Mucosa of descending colon (tissue), 3 donors: ENCODE measurements around the gene HYAL1. TPM values are rescaled to one million over a fixed set of nuclear protein-coding genes. Genes with fewer than 3 reads are reported as not detected.

Source experiments
- ATAC-seq: fragments of 200-7000 bp; cut with Tn5 transposase; one replicate; pipeline ENCODE4 v1.9.1; 2020; ENCODE audit warnings: mild to moderate bottlenecking, moderate library complexity
- DNase-seq, 3 donors: peaks; one replicate each; pipeline ENCODE4 v3.0.0-alpha.2; 2020
- H3K36me3 ChIP-seq: fragments of 200-600 bp; one replicate; pipeline ENCODE4 v1.8.0; 2021; ENCODE audit warnings: low read depth, mild to moderate bottlenecking
- H3K4me1 ChIP-seq: fragments of 200-600 bp; one replicate; pipeline ENCODE4 v1.8.0; 2021; ENCODE audit warnings: low read depth, mild to moderate bottlenecking
- H3K4me3 ChIP-seq: fragments of 200-600 bp; one replicate; pipeline ENCODE4 v1.8.0; 2021; ENCODE audit warnings: mild to moderate bottlenecking
- H3K9me3 ChIP-seq: fragments of 200-600 bp; one replicate; pipeline ENCODE4 v1.8.0; 2021; ENCODE audit warnings: mild to moderate bottlenecking
- intact Hi-C, 2 donors: fragments of 100-400 bp; cut with DNase I in 1 of 2; cut with micrococcal nuclease in 1 of 2; formaldehyde crosslinking; loops; one replicate each; pipeline versions ENCODE4 v1.11.0 to v1.11.1; 2022; cut with DNase I, micrococcal nuclease
- total RNA-seq, 3 donors: library from RNA; stranded (reverse); fragmentation: NEBNext Ultra II Directional in 2 of 3; extraction: Animal tissue kit (Norgen Biotek cat#: 25700) in 2 of 3; gene quantifications; one replicate each; pipeline versions ENCODE4 v1.2.1 to v1.2.4, GENCODE V29; 2021 to 2023
- TF ChIP-seq, protein P1 (sequence below): fragments of 200-600 bp; IDR thresholded peaks from one replicate; pipeline ENCODE4 v1.8.0; 2022; ENCODE audit warnings: antibody characterized with exemption, mild to moderate bottlenecking
- donor health status: DM: no; HTN: no; CAD: no; lungs with moderate emphysema.
- donor health status: DM: no; HTN: no; CAD: no.
- donor health status: DM: no; HTN: yes; CAD: no.

Gene HYAL1
- total RNA-seq, 3 donors from 2014 or later: 5.3 to 10.0 (median 7.0) TPM

GRCh38 chr3:50296721-50297383 lies 6.5 kb downstream of the HYAL1 start:
- TF ChIP-seq, protein P1, sequence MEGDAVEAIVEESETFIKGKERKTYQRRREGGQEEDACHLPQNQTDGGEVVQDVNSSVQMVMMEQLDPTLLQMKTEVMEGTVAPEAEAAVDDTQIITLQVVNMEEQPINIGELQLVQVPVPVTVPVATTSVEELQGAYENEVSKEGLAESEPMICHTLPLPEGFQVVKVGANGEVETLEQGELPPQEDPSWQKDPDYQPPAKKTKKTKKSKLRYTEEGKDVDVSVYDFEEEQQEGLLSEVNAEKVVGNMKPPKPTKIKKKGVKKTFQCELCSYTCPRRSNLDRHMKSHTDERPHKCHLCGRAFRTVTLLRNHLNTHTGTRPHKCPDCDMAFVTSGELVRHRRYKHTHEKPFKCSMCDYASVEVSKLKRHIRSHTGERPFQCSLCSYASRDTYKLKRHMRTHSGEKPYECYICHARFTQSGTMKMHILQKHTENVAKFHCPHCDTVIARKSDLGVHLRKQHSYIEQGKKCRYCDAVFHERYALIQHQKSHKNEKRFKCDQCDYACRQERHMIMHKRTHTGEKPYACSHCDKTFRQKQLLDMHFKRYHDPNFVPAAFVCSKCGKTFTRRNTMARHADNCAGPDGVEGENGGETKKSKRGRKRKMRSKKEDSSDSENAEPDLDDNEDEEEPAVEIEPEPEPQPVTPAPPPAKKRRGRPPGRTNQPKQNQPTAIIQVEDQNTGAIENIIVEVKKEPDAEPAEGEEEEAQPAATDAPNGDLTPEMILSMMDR: no peak
- no peak for ATAC-seq
- Histone ChIP-seq H3K4me1 (peaks cover 19% of the 10 kb centered on the region), H3K4me3 (no peak overlapping the region), H3K36me3 (peaks cover 6% of the 10 kb centered on the region), H3K9me3 (no peaks in the 10 kb centered on the region)
- peak in 2 of 3 donors; percentile 39 to 60 for DNase-seq
- intact Hi-C loops: no loop called here

DNA sequence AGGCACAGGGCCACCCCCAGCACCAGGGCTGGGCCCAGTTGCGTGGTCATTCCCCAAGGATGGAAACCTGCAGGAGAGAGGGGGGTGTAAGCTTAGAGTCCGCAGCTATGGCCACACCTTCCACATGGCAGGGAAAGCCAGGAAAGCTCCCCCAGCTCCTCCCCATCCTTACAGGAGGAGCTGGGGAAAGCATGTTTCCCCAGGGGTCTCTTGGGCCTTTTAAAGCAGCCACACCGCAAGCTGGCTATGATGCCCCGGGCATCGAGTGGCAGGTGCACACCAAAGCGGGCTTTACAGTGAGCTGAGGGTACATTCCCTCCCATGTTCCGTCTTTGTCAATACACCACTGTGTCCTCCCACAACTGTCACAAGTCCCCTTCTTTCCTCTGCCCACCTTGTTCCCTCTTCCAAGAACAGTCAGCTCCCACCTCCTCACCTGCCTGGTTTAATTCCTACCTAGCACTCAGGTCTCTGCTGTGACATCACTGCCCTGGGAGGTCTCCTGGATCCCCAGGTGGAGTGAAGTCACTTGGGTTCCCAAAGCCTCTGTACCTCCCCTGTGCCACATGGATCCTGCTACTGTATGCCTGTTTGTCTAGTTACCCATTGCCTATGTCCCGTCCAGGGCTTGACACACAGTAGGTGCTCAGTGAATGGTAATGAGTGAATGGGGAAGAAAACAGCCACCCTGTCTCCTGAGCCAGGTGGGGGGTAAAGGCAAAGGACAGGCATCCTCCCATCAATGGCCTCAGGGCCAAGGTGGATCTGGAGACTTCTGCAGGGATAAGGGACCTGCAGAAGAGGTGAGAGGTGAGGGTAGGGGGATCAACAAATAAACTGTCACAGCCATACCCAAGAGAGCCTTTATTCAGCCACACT lies 7.6 kb downstream of the HYAL1 start:
- intact Hi-C loops: no loop called here
- DNase-seq (no peak), ATAC-seq (no peak)
- Histone ChIP-seq H3K36me3 (peaks cover 6% of the 10 kb centered on the region), H3K4me1 (peaks cover 27% of the 10 kb centered on the region), H3K4me3 (no peak overlapping the region), H3K9me3 (no peaks in the 10 kb centered on the region)
- TF ChIP-seq, protein P1: no peak

- DNase-seq (peak in 1 of 3 donors; percentile 38), ATAC-seq (no peak)
- peaks cover 6% of the 10 kb centered on the region for H3K36me3 ChIP-seq
- intact Hi-C loops: no loop called here
- no peaks in the 10 kb centered on the region for H3K9me3 ChIP-seq
- no peak overlapping the region for H3K4me3 ChIP-seq
- peaks cover 22% of the 10 kb centered on the region for H3K4me1 ChIP-seq
- TF ChIP-seq, protein P1: no peak
Observed at GRCh38 chr3:50294492-50295403, 8.6 kb downstream of the HYAL1 start.

DNA sequence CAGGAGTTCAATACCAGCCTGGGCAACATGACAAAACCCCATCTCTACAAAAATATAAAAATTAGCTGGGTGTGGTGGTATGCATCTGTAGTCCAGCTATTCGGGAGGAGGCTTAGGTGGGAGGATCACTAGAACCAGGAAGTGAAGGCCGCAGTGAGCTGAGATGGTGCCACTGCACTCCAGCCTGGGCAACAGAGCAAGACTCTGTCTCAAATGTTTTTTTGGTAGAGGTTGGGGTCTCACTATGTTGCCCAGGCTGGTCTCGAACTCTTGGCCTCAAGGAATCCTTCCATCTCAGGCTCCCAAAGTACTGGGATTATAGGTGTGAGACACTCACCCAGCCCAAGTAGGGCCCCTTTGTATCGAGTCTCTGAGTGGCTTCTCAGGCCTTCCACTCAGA lies 9.3 kb downstream of the HYAL1 start:
- Histone ChIP-seq H3K4me3 (no peak overlapping the region), H3K36me3 (no peaks in the 10 kb centered on the region), H3K9me3 (no peaks in the 10 kb centered on the region), H3K4me1 (peaks cover 22% of the 10 kb centered on the region)
- TF ChIP-seq, protein P1: no peak
- no peak for DNase-seq
- intact Hi-C loops: no loop called here
- no peak for ATAC-seq

DNA sequence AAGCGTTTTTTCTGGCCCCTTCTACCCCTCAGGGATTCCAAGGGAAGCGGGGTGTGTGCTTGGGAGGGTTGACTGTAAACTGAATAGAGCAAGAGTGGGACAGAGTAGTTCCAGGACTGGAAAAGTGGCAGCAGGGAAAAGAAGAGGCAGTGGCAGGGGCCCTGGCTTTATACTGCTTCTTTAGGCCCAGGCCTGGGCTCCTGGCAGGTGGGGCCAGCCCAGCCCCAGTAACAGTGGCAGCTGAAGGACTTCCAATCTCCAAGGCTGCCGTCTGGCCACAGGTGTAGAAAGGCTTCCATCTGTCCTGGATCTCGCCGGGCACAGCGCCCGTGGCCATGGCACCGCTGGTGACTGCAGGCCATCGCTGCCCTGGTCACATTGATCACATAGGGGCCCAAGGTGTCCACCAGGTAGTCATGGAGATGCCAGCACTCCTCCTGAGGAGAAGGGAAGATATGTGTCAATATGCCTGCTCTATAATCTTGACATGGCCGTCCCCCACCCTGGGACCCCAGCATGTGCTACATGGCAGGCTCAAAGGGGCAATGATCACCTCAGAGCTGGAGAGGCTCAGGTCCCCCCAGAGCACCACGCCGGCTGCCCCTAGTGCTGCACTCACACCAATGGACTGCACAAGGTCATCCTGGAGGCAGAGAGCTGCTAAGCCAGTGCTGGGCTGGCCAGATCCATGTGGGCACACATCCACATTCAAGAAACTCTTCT lies 10.1 kb downstream of the HYAL1 start:
- Histone ChIP-seq H3K36me3 (peaks cover 4% of the 10 kb centered on the region), H3K9me3 (no peaks in the 10 kb centered on the region), H3K4me1 (peaks cover 17% of the 10 kb centered on the region), H3K4me3 (no peak overlapping the region)
- ATAC-seq: no peak
- DNase-seq: peak in 2 of 3 donors; percentile 51 to 59
- intact Hi-C loops: no loop called here
- TF ChIP-seq, protein P1: no peak
